Fibroblast of the aortic adventitia (primary cell): Measurements from ENCODE around the gene FIG4. TPM values are rescaled to one million over a fixed set of nuclear protein-coding genes. Genes with fewer than 3 reads are reported as not detected.
A peak's percentile ranks its signal among the peaks of the same experiment; 100 is the strongest.
"Not testable (repeated sequence)": the region's sequence is repeated elsewhere in the genome, so short reads cannot be mapped to it uniquely, and the experiment has no call there.

Experiments used
- DNase-seq: peaks from one replicate; pipeline ENCODE4 v3.0.0-alpha.2; 2010; ENCODE audit warnings: low read depth
- H3K4me3 ChIP-seq: 2 replicates; pipeline ENCODE4 v1.5.1; 2011; ENCODE audit warnings: low read depth, mild to moderate bottlenecking, control low read depth, low read length, moderate library complexity
- total RNA-seq: library from RNA; depleted of rRNA; stranded (reverse); fragments of >200 nt; gene quantifications from 2 replicates; pipeline ENCODE4 v1.2.3, GENCODE V29; 2012; ENCODE audit warnings: low replicate concordance
- TF ChIP-seq, protein P1 (sequence below): IDR thresholded peaks from 2 replicates; pipeline ENCODE4 v1.5.1; 2011; ENCODE audit warnings: mild to moderate bottlenecking, low read length, control low read depth, inconsistent platforms; ENCODE audit not compliant: insufficient read depth

FIG4 gene
- total RNA-seq, 1 donor, result 28.0 TPM

DNA sequence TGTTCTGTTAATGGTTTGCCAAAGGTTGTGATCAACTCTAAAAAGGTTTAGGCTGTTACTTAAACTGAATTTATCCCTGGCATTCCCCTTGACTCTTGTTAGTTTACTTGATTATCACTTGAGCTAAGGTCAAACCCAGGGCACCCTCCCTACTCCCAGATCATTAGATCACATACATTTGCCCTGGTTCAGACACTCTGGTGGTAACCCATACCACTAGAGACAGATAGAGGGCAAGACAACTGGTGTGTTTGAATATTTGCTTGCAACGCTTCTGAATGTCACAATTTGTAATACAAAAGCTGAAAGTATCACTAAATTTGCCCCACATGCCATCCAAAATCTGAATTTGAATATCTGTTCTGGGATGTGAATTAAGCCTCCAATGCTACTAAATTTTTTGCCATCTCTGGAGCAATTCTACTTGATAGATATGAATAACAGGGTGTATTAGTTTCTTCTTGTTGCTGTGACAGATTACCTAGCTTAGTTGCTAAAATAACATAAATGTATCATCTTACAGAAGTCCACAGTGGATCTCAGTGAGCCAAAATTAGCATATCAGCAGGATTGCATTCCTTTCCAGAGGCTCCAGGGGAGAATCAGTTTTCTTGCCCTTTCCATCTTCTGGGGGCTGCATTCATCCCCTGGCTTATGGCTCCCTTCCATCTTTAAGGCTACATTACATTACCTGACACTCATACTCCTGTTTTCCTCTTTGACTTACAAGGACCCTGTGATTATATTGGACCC, 45.4 kb downstream of the FIG4 start:
- TF ChIP-seq, protein P1, sequence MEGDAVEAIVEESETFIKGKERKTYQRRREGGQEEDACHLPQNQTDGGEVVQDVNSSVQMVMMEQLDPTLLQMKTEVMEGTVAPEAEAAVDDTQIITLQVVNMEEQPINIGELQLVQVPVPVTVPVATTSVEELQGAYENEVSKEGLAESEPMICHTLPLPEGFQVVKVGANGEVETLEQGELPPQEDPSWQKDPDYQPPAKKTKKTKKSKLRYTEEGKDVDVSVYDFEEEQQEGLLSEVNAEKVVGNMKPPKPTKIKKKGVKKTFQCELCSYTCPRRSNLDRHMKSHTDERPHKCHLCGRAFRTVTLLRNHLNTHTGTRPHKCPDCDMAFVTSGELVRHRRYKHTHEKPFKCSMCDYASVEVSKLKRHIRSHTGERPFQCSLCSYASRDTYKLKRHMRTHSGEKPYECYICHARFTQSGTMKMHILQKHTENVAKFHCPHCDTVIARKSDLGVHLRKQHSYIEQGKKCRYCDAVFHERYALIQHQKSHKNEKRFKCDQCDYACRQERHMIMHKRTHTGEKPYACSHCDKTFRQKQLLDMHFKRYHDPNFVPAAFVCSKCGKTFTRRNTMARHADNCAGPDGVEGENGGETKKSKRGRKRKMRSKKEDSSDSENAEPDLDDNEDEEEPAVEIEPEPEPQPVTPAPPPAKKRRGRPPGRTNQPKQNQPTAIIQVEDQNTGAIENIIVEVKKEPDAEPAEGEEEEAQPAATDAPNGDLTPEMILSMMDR, result no peak
- H3K4me3 ChIP-seq, result no peak overlapping the region
- no peak for DNase-seq

GRCh38 chr6:109738255-109738654, 47.2 kb downstream of the FIG4 start:
- TF ChIP-seq, protein P1, result no peak
- H3K4me3 ChIP-seq, result no peak overlapping the region
- no peak for DNase-seq

DNA sequence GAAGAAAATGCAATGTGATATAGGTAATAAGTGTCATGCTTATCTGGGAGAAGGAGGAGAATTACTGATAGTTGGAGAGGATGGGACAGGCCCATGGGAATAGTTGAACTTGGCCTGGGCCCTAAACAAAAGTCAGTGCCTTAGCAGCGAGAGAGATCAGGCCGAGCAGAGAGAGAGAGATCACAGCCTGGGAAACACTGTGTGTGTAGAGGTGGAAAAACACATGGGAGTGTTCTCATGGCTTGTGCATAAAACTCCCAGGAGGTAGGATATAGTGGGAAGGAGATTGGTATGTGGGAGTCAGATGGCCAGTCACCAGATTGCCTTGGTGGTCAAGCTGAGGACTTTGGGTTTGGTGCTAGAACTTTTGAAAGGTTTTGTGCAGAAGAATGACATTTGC, 47.6 kb downstream of the FIG4 start:
- no peak for DNase-seq

GRCh38 chr6:109739686-109740085, 48.6 kb downstream of the FIG4 start:
- TF ChIP-seq, protein P1, result no peak
- DNase-seq, result no peak
- H3K4me3 ChIP-seq, result no peak overlapping the region

More for the DNA sequence above, 47.6 kb downstream of the FIG4 start:
- H3K4me3 ChIP-seq, result no peak overlapping the region
- TF ChIP-seq, protein P1, result no peak

GRCh38 chr6:109740787-109741186, 49.7 kb downstream of the FIG4 start:
- TF ChIP-seq, protein P1, result no peak
- DNase-seq, result no peak
- no peak overlapping the region for H3K4me3 ChIP-seq

- no peak overlapping the region for H3K4me3 ChIP-seq
- TF ChIP-seq, protein P1, result no peak
- DNase-seq, result peak; percentile 58
These were observed 52.6 kb downstream of the FIG4 start for GRCh38 chr6:109743739-109744138.

GRCh38 chr6:109744779-109745178, 53.7 kb downstream of the FIG4 start:
- not testable (repeated sequence) for H3K4me3 ChIP-seq

More at GRCh38 chr6:109744779-109745178, 53.7 kb downstream of the FIG4 start:
- not testable (repeated sequence) for DNase-seq
